Liver (tissue), 9 donors: ENCODE data around the gene KAT5. TPM values are rescaled to one million over a fixed set of nuclear protein-coding genes. Genes with fewer than 3 reads are reported as not detected.
"Not testable (repeated sequence)": the region's sequence is repeated elsewhere in the genome, so short reads cannot be mapped to it uniquely, and the experiment has no call there.

ENCODE experiments used
- DNase-seq: peaks from one replicate; pipeline ENCODE4 v3.0.0-alpha.2; 2017; ENCODE audit warnings: low spot score
- H3K27ac ChIP-seq, 2 donors: one replicate each; pipeline ENCODE4 v1.7.0; 2013; ENCODE audit warnings: inconsistent platforms in 2 of 2, low read length in 2 of 2, control low read depth in 1 of 2, low read depth in 1 of 2, mild to moderate bottlenecking in 1 of 2
- H3K27me3 ChIP-seq, 4 donors: one replicate each; pipeline versions ENCODE4 v1.6.1 to v1.7.0; 2013; ENCODE audit warnings: low read length in 3 of 4, inconsistent platforms in 1 of 4, mild to moderate bottlenecking in 1 of 4, moderate library complexity in 1 of 4; ENCODE audit not compliant: control insufficient read depth in 4 of 4, insufficient read depth in 4 of 4
- H3K36me3 ChIP-seq, 4 donors: one replicate each; pipeline versions ENCODE4 v1.6.1 to v1.7.0; 2013; ENCODE audit warnings: low read length in 3 of 4, mild to moderate bottlenecking in 3 of 4, low read depth in 1 of 4, moderate library complexity in 1 of 4; ENCODE audit not compliant: control insufficient read depth in 4 of 4, insufficient read depth in 3 of 4
- H3K4me1 ChIP-seq, 4 donors: one replicate each; pipeline versions ENCODE4 v1.6.1 to v1.7.0; 2013; ENCODE audit warnings: low read length in 3 of 4, mild to moderate bottlenecking in 3 of 4, moderate library complexity in 1 of 4; ENCODE audit not compliant: control insufficient read depth in 4 of 4, insufficient read depth in 4 of 4
- H3K4me3 ChIP-seq, 3 donors: one replicate each; pipeline versions ENCODE4 v1.6.1 to v1.7.0; 2013; ENCODE audit warnings: low read length in 3 of 3, control low read depth in 1 of 3, low read depth in 1 of 3, mild to moderate bottlenecking in 1 of 3
- H3K9ac ChIP-seq, 2 donors: one replicate each; pipeline ENCODE4 v1.7.0; 2013; ENCODE audit warnings: low read length in 2 of 2, mild to moderate bottlenecking in 2 of 2, moderate library complexity in 2 of 2, control low read depth in 1 of 2, low read depth in 1 of 2
- H3K9me3 ChIP-seq, 4 donors: one replicate each; pipeline versions ENCODE4 v1.6.1 to v1.7.0; 2013; ENCODE audit warnings: low read length in 3 of 4; ENCODE audit not compliant: control insufficient read depth in 4 of 4
- ATF3 ChIP-seq: IDR thresholded peaks from 2 replicates; pipeline ENCODE4 v1.6.1; 2016; ENCODE audit warnings: antibody characterized with exemption
- EGR1 ChIP-seq, 2 donors: IDR thresholded peaks; 2 replicates each; pipeline ENCODE4 v1.6.1; 2016 to 2018; ENCODE audit warnings: antibody characterized with exemption in 2 of 2, low read depth in 2 of 2
- FOXA1 ChIP-seq: IDR thresholded peaks from 2 replicates; pipeline ENCODE4 v1.6.1; 2016; ENCODE audit warnings: antibody characterized with exemption
- FOXA2 ChIP-seq: IDR thresholded peaks from 2 replicates; pipeline ENCODE4 v1.6.1; 2016; ENCODE audit warnings: antibody characterized with exemption
- GABPA ChIP-seq, 2 donors: IDR thresholded peaks in 1 of 2; conservative IDR thresholded peaks in 1 of 2; 2 replicates each; pipeline ENCODE4 v1.6.1; 2016; ENCODE audit warnings: antibody characterized with exemption in 2 of 2, mild to moderate bottlenecking in 1 of 2, moderate library complexity in 1 of 2
- HNF4G ChIP-seq: IDR thresholded peaks from 2 replicates; pipeline ENCODE4 v1.6.1; 2016; ENCODE audit warnings: antibody characterized with exemption
- JUND ChIP-seq, 2 donors: IDR thresholded peaks; 2 replicates each; pipeline ENCODE4 v1.6.1; 2016; ENCODE audit warnings: antibody characterized with exemption in 2 of 2
- RXRA ChIP-seq, 2 donors: IDR thresholded peaks; 2 replicates each; pipeline ENCODE4 v1.6.1; 2017 to 2018; ENCODE audit warnings: antibody characterized with exemption in 2 of 2, mild to moderate bottlenecking in 1 of 2
- SP1 ChIP-seq: IDR thresholded peaks from 2 replicates; pipeline ENCODE4 v1.6.1; 2018; ENCODE audit warnings: antibody characterized with exemption, mild to moderate bottlenecking
- TAF1 ChIP-seq: conservative IDR thresholded peaks from 2 replicates; pipeline ENCODE4 v1.6.1; 2016; ENCODE audit warnings: antibody characterized with exemption, mild to moderate bottlenecking
- YY1 ChIP-seq: IDR thresholded peaks from 2 replicates; pipeline ENCODE4 v1.6.1; 2016; ENCODE audit warnings: antibody characterized with exemption, mild to moderate bottlenecking
- WGBS: extraction: QIAGEN DNeasy Blood & Tissue Kit; methylation state at CpG from one replicate; pipeline ENCODE4 v1.1.7; 2013; 5-methylcytosine and 5-hydroxymethylcytosine counted together
- polyA plus RNA-seq, 2 donors: library from polyadenylated mRNA; stranded (reverse) in 1 of 2; unstranded in 1 of 2; fragments of 200-250 nt in 1 of 2; fragments of >200 nt in 1 of 2; fragmentation: Nextera tagmentation in 1 of 2; extraction: Ambion mirVana in 1 of 2; gene quantifications; one replicate each; pipeline versions ENCODE4 v1.2.1 to v1.2.3, GENCODE V29; 2013 to 2015
- total RNA-seq, 2 donors: library from RNA; depleted of rRNA; stranded (reverse); fragments of >200 nt; gene quantifications; one replicate each; pipeline ENCODE4 v1.2.3, GENCODE V29; 2014
- TF ChIP-seq, protein P1 (sequence below): IDR thresholded peaks from 2 replicates; pipeline ENCODE4 v1.6.1; 2016; ENCODE audit warnings: antibody characterized with exemption, mild to moderate bottlenecking
- TF ChIP-seq, protein P2 (sequence below): IDR thresholded peaks from 2 replicates; pipeline ENCODE4 v1.6.1; 2016; ENCODE audit warnings: antibody characterized with exemption
- donor health status: healthy.
- donor health status: healthy.
- donor health status: healthy.
- donor health status: healthy.
- donor health status: healthy.

The KAT5 gene
- total and polyA plus RNA-seq, 4 donors, result 15.5 to 22.9 (median 18.4) TPM

DNA sequence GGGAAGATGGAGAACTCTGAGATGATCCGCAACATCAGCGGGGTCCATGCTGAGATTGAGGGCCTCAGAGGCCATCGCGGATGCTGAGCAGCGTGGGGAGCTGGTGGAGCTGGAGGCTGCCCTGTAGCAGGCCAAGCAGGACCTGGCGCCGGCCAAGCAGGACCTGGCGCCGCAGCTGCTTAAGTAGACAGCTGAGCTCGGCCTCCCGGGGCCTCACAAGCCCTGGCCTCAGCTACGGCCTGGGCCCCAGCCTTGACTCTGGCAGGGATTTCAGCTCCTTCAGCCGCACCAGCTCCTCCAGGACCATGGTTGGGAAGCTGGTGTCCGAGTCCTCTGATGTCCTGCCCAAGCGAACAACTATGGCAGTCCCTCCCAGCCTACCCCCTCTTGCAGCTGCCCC is 15.8 kb downstream of the KAT5 start:
- Histone ChIP-seq H3K4me1 (no peaks in the 10 kb centered on the region), H3K36me3 (no peaks in the 10 kb centered on the region), H3K27me3 (no peaks in the 10 kb centered on the region), H3K4me3 (no peak overlapping the region), H3K9ac (no peak overlapping the region), H3K9me3 (peaks cover 0 to 1% (median 0%) of the 10 kb centered on the region in 4 donors), H3K27ac (no peak overlapping the region)
- no peak for DNase-seq
- 87% methylated on average over 15 of the region's 15 CpGs for WGBS
- TF ChIP-seq, protein P1, sequence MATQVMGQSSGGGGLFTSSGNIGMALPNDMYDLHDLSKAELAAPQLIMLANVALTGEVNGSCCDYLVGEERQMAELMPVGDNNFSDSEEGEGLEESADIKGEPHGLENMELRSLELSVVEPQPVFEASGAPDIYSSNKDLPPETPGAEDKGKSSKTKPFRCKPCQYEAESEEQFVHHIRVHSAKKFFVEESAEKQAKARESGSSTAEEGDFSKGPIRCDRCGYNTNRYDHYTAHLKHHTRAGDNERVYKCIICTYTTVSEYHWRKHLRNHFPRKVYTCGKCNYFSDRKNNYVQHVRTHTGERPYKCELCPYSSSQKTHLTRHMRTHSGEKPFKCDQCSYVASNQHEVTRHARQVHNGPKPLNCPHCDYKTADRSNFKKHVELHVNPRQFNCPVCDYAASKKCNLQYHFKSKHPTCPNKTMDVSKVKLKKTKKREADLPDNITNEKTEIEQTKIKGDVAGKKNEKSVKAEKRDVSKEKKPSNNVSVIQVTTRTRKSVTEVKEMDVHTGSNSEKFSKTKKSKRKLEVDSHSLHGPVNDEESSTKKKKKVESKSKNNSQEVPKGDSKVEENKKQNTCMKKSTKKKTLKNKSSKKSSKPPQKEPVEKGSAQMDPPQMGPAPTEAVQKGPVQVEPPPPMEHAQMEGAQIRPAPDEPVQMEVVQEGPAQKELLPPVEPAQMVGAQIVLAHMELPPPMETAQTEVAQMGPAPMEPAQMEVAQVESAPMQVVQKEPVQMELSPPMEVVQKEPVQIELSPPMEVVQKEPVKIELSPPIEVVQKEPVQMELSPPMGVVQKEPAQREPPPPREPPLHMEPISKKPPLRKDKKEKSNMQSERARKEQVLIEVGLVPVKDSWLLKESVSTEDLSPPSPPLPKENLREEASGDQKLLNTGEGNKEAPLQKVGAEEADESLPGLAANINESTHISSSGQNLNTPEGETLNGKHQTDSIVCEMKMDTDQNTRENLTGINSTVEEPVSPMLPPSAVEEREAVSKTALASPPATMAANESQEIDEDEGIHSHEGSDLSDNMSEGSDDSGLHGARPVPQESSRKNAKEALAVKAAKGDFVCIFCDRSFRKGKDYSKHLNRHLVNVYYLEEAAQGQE, result no peak
- TF ChIP-seq, protein P2, sequence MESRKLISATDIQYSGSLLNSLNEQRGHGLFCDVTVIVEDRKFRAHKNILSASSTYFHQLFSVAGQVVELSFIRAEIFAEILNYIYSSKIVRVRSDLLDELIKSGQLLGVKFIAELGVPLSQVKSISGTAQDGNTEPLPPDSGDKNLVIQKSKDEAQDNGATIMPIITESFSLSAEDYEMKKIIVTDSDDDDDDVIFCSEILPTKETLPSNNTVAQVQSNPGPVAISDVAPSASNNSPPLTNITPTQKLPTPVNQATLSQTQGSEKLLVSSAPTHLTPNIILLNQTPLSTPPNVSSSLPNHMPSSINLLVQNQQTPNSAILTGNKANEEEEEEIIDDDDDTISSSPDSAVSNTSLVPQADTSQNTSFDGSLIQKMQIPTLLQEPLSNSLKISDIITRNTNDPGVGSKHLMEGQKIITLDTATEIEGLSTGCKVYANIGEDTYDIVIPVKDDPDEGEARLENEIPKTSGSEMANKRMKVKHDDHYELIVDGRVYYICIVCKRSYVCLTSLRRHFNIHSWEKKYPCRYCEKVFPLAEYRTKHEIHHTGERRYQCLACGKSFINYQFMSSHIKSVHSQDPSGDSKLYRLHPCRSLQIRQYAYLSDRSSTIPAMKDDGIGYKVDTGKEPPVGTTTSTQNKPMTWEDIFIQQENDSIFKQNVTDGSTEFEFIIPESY, result no peak
- TF ChIP-seq ATF3 (no peak), GABPA (IDR thresholded peaks at IDR 0.05 in 1 of 2, conservative IDR thresholded peaks at IDR 0.05 in 1 of 2) (no peak), TAF1 (no peak)

DNA sequence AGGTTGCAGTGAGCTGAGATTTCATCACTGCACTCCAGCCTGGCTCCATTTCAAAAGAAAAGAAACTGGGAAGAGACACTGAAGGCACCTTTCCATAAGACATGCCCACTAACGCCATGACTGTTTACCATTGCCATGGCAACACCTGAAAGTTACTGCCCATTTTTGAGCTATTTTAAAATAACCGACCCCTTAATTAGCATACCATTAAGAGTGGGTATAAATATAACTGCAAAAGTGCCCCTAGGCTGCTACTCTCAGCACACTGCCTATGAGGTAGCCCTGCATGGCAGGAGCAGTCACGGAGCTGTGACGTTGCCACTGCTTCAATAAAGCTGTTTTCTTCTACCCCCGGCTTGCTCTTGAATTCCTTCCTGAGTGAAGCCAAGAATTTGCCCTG is 18.4 kb downstream of the KAT5 start:
- Histone ChIP-seq H3K4me3 (no peak overlapping the region), H3K9me3 (peaks cover 0 to 1% (median 0%) of the 10 kb centered on the region in 4 donors), H3K36me3 (no peaks in the 10 kb centered on the region), H3K9ac (no peak overlapping the region), H3K27ac (no peak overlapping the region), H3K27me3 (no peaks in the 10 kb centered on the region), H3K4me1 (no peaks in the 10 kb centered on the region)
- DNase-seq, result no peak
- 64% methylated on average over 5 of the region's 5 CpGs for WGBS
- TF ChIP-seq EGR1 (IDR thresholded peaks at IDR 0.05; ENCODE audit: low read depth in 2 of 2) (no peak), FOXA1 (no peak), HNF4G (no peak), FOXA2 (no peak), TAF1 (no peak), JUND (IDR thresholded peaks at IDR 0.05) (no peak), SP1 (no peak), GABPA (IDR thresholded peaks at IDR 0.05 in 1 of 2, conservative IDR thresholded peaks at IDR 0.05 in 1 of 2) (no peak), RXRA (IDR thresholded peaks at IDR 0.05) (no peak), YY1 (no peak)
- TF ChIP-seq, protein P1, result no peak
- TF ChIP-seq, protein P2, result no peak

DNA sequence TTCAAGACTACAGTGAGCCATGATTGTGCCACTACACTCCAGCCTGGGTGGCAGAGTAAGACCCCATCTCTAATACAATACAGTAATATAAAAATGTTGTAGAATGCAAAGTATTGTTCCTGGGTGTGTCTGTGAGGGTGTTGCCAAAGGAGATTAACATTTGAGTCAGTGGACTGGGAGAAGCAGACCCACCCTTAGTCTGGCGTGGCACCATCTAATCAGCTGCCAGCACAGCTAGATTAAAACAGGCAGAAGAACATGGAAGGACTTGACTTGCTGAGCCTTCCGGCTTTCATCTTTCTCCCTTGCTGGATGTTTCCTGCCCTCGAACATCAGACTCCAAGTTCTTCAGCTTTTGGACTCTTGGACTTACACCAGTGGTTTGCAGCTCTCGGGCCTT is 23.1 kb downstream of the KAT5 start:
- 79% methylated on average over 4 of the region's 4 CpGs for WGBS
- not testable (repeated sequence) for H3K27ac ChIP-seq, H3K9me3 ChIP-seq

More for the DNA sequence above, 23.1 kb downstream of the KAT5 start:
- H3K9ac ChIP-seq, H3K27me3 ChIP-seq, H3K36me3 ChIP-seq, DNase-seq, H3K4me3 ChIP-seq, H3K4me1 ChIP-seq: not testable (repeated sequence)
